DOHH2 (cell line): ENCODE data around the gene INHBC.

ENCODE experiments used
- EZH2phosphoT487 ChIP-seq: fragments of 200-600 bp; sonication (generic); IDR thresholded peaks from 2 replicates; pipeline ENCODE4 v1.6.1; 2017; ENCODE audit warnings: borderline replicate concordance, mild to moderate bottlenecking, antibody characterized with exemption, low read length, moderate library complexity, mixed read lengths
- TF ChIP-seq, protein P1 (sequence below): fragments of 200-600 bp; sonication (generic); IDR thresholded peaks from one replicate; pipeline ENCODE4 v1.5.1; 2014; ENCODE audit warnings: antibody characterized with exemption, mild to moderate bottlenecking, low read depth, low read length; ENCODE audit not compliant: poor library complexity, severe bottlenecking

DNA sequence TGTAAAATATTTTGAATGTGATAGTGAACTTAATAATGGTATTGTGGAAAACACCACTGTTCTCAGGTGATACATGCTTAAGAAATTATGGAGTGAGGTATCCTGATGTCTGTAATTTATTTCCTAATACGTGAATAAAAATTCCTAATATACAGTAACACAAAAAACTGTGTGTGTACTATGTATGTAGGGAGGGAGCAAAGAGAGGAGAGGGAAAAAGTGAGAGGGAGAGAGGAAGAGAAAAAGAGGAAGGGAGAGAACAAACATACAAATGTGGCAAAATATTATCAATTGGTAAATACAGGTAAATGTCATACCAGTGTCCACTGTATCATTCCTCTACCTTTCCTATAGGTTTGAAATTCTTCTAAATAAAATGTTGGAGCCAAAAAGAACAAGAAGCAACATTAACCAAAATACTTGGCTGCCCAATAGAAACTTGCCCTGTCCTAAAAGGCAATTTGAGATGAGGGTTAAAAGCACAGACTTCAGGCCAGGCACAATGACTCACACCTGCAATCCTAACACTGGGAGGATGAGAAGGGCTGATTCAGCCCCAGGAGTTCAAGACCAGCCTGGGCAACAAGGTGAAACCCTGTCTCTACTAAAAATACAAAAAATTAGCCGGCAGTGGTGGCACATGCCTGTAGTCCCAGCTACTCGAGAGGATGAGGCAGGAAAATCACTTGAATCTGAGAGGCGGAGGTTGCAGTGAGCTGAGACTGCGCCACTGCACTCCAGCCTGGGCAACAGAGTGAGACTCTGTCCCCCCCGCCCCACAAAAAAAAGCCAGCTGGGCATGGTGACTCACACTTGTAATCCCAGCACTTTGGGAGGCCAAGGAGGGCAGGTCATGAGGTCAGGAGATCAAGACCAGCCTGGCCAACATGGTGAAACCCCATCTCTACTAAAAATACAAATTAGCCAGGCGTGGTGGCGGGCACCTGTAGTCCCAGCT, 18.3 kb upstream of the INHBC start:
- TF ChIP-seq, protein P1, sequence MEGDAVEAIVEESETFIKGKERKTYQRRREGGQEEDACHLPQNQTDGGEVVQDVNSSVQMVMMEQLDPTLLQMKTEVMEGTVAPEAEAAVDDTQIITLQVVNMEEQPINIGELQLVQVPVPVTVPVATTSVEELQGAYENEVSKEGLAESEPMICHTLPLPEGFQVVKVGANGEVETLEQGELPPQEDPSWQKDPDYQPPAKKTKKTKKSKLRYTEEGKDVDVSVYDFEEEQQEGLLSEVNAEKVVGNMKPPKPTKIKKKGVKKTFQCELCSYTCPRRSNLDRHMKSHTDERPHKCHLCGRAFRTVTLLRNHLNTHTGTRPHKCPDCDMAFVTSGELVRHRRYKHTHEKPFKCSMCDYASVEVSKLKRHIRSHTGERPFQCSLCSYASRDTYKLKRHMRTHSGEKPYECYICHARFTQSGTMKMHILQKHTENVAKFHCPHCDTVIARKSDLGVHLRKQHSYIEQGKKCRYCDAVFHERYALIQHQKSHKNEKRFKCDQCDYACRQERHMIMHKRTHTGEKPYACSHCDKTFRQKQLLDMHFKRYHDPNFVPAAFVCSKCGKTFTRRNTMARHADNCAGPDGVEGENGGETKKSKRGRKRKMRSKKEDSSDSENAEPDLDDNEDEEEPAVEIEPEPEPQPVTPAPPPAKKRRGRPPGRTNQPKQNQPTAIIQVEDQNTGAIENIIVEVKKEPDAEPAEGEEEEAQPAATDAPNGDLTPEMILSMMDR, result no peak
- TF ChIP-seq EZH2phosphoT487, result no peak
